GM19193 (cell line): Measurements from ENCODE around the gene PLXNB3.

ENCODE experiments used
- POLR2A ChIP-seq: IDR thresholded peaks from 4 replicates; pipeline ENCODE4 v1.6.1; 2011; ENCODE audit not compliant: insufficient read depth, insufficient read length; ENCODE audit errors: extremely low read depth

Gene PLXNB3

GRCh38 chrX:153804100-153804595, 40.1 kb downstream of the PLXNB3 start:
- no peak for TF ChIP-seq POLR2A

GRCh38 chrX:153804621-153805020, 40.6 kb downstream of the PLXNB3 start:
- TF ChIP-seq POLR2A, result no peak

GRCh38 chrX:153805436-153805835, 41.4 kb downstream of the PLXNB3 start:
- no peak for TF ChIP-seq POLR2A

GRCh38 chrX:153806999-153807575, 43.0 kb downstream of the PLXNB3 start:
- TF ChIP-seq POLR2A, result no peak

GRCh38 chrX:153807976-153808375, 43.9 kb downstream of the PLXNB3 start:
- no peak for TF ChIP-seq POLR2A

GRCh38 chrX:153812220-153812619, 48.2 kb downstream of the PLXNB3 start:
- no peak for TF ChIP-seq POLR2A

GRCh38 chrX:153813161-153813560, 49.1 kb downstream of the PLXNB3 start:
- no peak for TF ChIP-seq POLR2A

- no peak for TF ChIP-seq POLR2A
Observed at GRCh38 chrX:153814591-153815315, 50.7 kb downstream of the PLXNB3 start.

- no peak for TF ChIP-seq POLR2A
Observed at GRCh38 chrX:153816831-153817690, 53.0 kb downstream of the PLXNB3 start.

- no peak for TF ChIP-seq POLR2A
Observed at GRCh38 chrX:153818571-153819383, 54.7 kb downstream of the PLXNB3 start.

- TF ChIP-seq POLR2A, result no peak
Observed at GRCh38 chrX:153819384-153820040, 55.5 kb downstream of the PLXNB3 start.

- TF ChIP-seq POLR2A, result no peak
Observed at GRCh38 chrX:153820601-153821000, 56.6 kb downstream of the PLXNB3 start.

- TF ChIP-seq POLR2A, result no peak
Observed at GRCh38 chrX:153821066-153821465, 57.0 kb downstream of the PLXNB3 start.

- no peak for TF ChIP-seq POLR2A
Observed at GRCh38 chrX:153824348-153824747, 60.3 kb downstream of the PLXNB3 start.
